B cell (primary cell): ENCODE data around the gene CD79B. TPM values are rescaled to one million over a fixed set of nuclear protein-coding genes. Genes with fewer than 3 reads are reported as not detected.

Experiments used
- ATAC-seq: fragments of 200-7000 bp; cut with Tn5 transposase; one replicate; pipeline ENCODE4 v1.10.0; 2021; ENCODE audit warnings: low read depth, mild to moderate bottlenecking, moderate number of reproducible peaks, moderate library complexity
- CTCF ChIA-PET: fragments of 350-600 bp; sonication (Branson Sonifier 250); formaldehyde crosslinking; loops from one replicate; lab custom pipeline; 2021; ENCODE audit warnings: antibody characterized with exemption, inconsistent platforms; lab: Charles Lee
- POLR2A ChIA-PET: fragments of 350-600 bp; sonication (Branson Sonifier 250); formaldehyde crosslinking; loops from one replicate; lab custom pipeline; 2021; ENCODE audit warnings: antibody characterized with exemption; lab: Charles Lee
- DNase-seq: peaks from one replicate; pipeline ENCODE4 v3.0.0; 2013
- H2AFZ ChIP-seq: 2 replicates; pipeline ENCODE4 v1.6.1; 2012; ENCODE audit warnings: mild to moderate bottlenecking, low read depth, low read length; ENCODE audit not compliant: insufficient read depth, poor library complexity, severe bottlenecking
- H3K27ac ChIP-seq, 2 donors: 1 replicate in 1 of 2; 2 replicates in 1 of 2; pipeline ENCODE4 v1.5.1; 2012 to 2013; ENCODE audit warnings: low read length in 2 of 2, mild to moderate bottlenecking in 2 of 2, moderate library complexity in 1 of 2
- H3K27me3 ChIP-seq, 4 experiments: fragments of 200-600 bp in 1 of 4; sonication (generic) in 1 of 4; replicated peaks in 1 of 4; 1 replicate in 2 of 4; 2 replicates in 2 of 4; pipeline versions ENCODE4 v1.6.1 to v1.7.0; 2013 to 2016; ENCODE audit warnings: low read length in 3 of 4, mild to moderate bottlenecking in 2 of 4, mixed read lengths in 1 of 4, moderate library complexity in 1 of 4; ENCODE audit not compliant: insufficient read depth in 4 of 4, control insufficient read depth in 3 of 4; ENCODE audit errors: control extremely low read depth in 1 of 4
- H3K36me3 ChIP-seq, 2 experiments: replicated peaks in 1 of 2; 1 replicate in 1 of 2; 2 replicates in 1 of 2; pipeline versions ENCODE4 v1.6.1 to v1.7.1; 2013; ENCODE audit warnings: low read length in 1 of 2; ENCODE audit not compliant: insufficient read depth in 2 of 2, control insufficient read depth in 1 of 2; ENCODE audit errors: control extremely low read depth in 1 of 2, extremely low read depth in 1 of 2
- H3K4me1 ChIP-seq, 2 donors: fragments of 200-600 bp in 1 of 2; sonication (generic) in 1 of 2; 1 replicate in 1 of 2; 2 replicates in 1 of 2; pipeline versions ENCODE4 v1.5.1 to v1.6.1; 2013 to 2017; ENCODE audit warnings: low read length in 2 of 2; ENCODE audit not compliant: control insufficient read depth in 2 of 2, insufficient read depth in 2 of 2
- H3K4me2 ChIP-seq: replicated peaks from 2 replicates; pipeline ENCODE3; 2012; ENCODE audit warnings: mild to moderate bottlenecking, low read depth, low read length; ENCODE audit not compliant: poor library complexity, severe bottlenecking
- H3K4me3 ChIP-seq, 5 experiments: fragments of 200-600 bp in 1 of 5; sonication (generic) in 1 of 5; 1 replicate in 3 of 5; 2 replicates in 2 of 5; pipeline versions ENCODE4 v1.5.1 to v1.7.0; 2011 to 2016; ENCODE audit warnings: low read length in 4 of 5, mild to moderate bottlenecking in 4 of 5, low read depth in 2 of 5, control low read depth in 1 of 5, moderate library complexity in 1 of 5; ENCODE audit not compliant: insufficient read depth in 1 of 5; ENCODE audit errors: control extremely low read depth in 1 of 5, extremely low read depth in 1 of 5
- H3K79me2 ChIP-seq: fragments of 200-600 bp; sonication (generic); one replicate; pipeline ENCODE4 v1.6.0; 2016; ENCODE audit warnings: low read length; ENCODE audit not compliant: control insufficient read depth, insufficient read depth
- H3K9ac ChIP-seq: fragments of 200-600 bp; sonication (generic); 2 replicates; pipeline ENCODE4 v1.6.1; 2017; ENCODE audit warnings: mild to moderate bottlenecking, low read length, moderate library complexity
- H3K9me3 ChIP-seq, 3 donors: one replicate each; pipeline versions ENCODE4 v1.6.1 to v1.7.1; 2013; ENCODE audit warnings: low read length in 2 of 3; ENCODE audit not compliant: control insufficient read depth in 2 of 3, insufficient read depth in 1 of 3; ENCODE audit errors: control extremely low read depth in 1 of 3
- H4K20me1 ChIP-seq: 2 replicates; pipeline ENCODE4 v1.6.0; 2012; ENCODE audit warnings: mild to moderate bottlenecking, low read length; ENCODE audit not compliant: insufficient read depth, control insufficient read depth, poor library complexity, severe bottlenecking
- H3K27ac Mint-ChIP-seq: one replicate; pipeline ENCODE4 v1.8.0; 2021; ENCODE audit warnings: mixed read lengths
- H3K27me3 Mint-ChIP-seq: one replicate; pipeline ENCODE4 v1.8.0; 2021; ENCODE audit warnings: mixed read lengths
- H3K4me1 Mint-ChIP-seq: one replicate; pipeline ENCODE4 v1.8.0; 2021; ENCODE audit warnings: mixed read lengths
- H3K4me3 Mint-ChIP-seq: one replicate; pipeline ENCODE4 v1.8.0; 2021; ENCODE audit warnings: mixed read lengths
- H3K9me3 Mint-ChIP-seq: one replicate; pipeline ENCODE4 v1.8.0; 2022; ENCODE audit warnings: mixed read lengths; ENCODE audit not compliant: insufficient read depth
- EZH2 ChIP-seq: IDR thresholded peaks from 2 replicates; pipeline ENCODE4 v1.6.1; 2012; ENCODE audit warnings: borderline replicate concordance, low read depth, mild to moderate bottlenecking, moderate library complexity, low read length; ENCODE audit not compliant: insufficient read depth, poor library complexity, severe bottlenecking
- WGBS: methylation state at CpG from one replicate; pipeline ENCODE4 v1.1.5; 2013; ENCODE audit warnings: missing lambda C conversion rate; ENCODE audit not compliant: insufficient coverage; 5-methylcytosine and 5-hydroxymethylcytosine counted together
- intact Hi-C: fragments of 100-400 bp; cut with micrococcal nuclease; formaldehyde crosslinking; loops from one replicate; pipeline ENCODE4 v1.10.0; 2022
- polyA plus RNA-seq: library from polyadenylated mRNA; depleted of rRNA; stranded (reverse); fragments of >200 nt; gene quantifications from 2 replicates; pipeline ENCODE4 v1.2.3, GENCODE V29; 2012
- total RNA-seq, 2 donors: library from RNA; stranded (reverse); fragments of 120-200 nt in 1 of 2; gene quantifications; 1 replicate in 1 of 2; 2 replicates in 1 of 2; pipeline versions ENCODE4 v1.2.3 to v1.2.4, GENCODE V29; 2013 to 2022
- TF ChIP-seq, protein P1 (sequence below): fragments of 200-600 bp; IDR thresholded peaks from one replicate; pipeline ENCODE4 v1.8.0; 2022; ENCODE audit warnings: antibody characterized with exemption, mild to moderate bottlenecking

Gene CD79B
- total and polyA plus RNA-seq, 2 donors (not counting 1 experiment from before 2014, with no cell fraction given): 891 to 1,100 TPM

DNA sequence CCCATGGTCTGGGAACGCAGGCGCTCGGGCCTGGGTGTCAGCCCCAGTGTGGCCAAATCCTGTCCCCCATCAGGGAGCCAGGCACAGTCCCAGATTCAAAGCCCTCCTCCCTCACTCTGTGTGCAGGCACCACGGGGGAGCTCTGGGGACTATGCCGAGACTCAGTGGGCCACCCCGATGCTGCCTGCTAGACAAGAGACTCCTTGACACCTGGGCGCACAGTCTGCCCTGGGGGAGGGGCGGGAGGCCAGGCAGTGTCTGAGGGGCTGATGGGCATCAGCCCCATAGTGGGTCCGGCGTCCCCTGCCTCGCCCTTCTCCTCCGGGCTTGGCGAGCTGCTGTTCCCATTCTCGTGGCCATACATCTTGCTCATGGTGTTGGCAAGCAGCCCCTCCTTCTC, 8.5 kb upstream of the CD79B start:
- Histone ChIP-seq H3K9ac (no peak overlapping the region), H3K4me1 (peaks cover 36 to 55% of the 10 kb centered on the region in 2 donors), H3K27ac (no peak overlapping the region), H3K9me3 (peaks cover 0 to 21% (median 6%) of the 10 kb centered on the region in 3 donors), H3K36me3 (no peaks in the 10 kb centered on the region), H2AFZ (no peak overlapping the region), H3K79me2 (peaks cover 24% of the 10 kb centered on the region), H3K4me3 (no peak overlapping the region), H3K27me3 (no peaks in the 10 kb centered on the region), H4K20me1 (no peaks in the 10 kb centered on the region), H3K4me2 (no peak overlapping the region)
- H3K9me3 Mint-ChIP-seq: no peaks in the 10 kb centered on the region
- ChIA-PET POLR2A (interaction anchor here (1.1 to 2.3 kb wide), 3 partner anchors 9 to 21 kb away, joined by 4 to 12 read pairs (median 7); partner anchors contain the start of gene CD79B), CTCF (interaction anchor here (1.4 to 3.9 kb wide), 4 partner anchors 8 to 85 kb away, joined by 4 to 27 read pairs (median 7); partner anchors contain the start of gene CD79B)
- no peaks in the 10 kb centered on the region for H3K27me3 Mint-ChIP-seq
- peak overlapping the region; percentile 46 for H3K27ac Mint-ChIP-seq
- DNase-seq (no peak), ATAC-seq (no peak)
- H3K4me1 Mint-ChIP-seq: peaks cover 62% of the 10 kb centered on the region
- TF ChIP-seq EZH2: no peak
- TF ChIP-seq, protein P1, sequence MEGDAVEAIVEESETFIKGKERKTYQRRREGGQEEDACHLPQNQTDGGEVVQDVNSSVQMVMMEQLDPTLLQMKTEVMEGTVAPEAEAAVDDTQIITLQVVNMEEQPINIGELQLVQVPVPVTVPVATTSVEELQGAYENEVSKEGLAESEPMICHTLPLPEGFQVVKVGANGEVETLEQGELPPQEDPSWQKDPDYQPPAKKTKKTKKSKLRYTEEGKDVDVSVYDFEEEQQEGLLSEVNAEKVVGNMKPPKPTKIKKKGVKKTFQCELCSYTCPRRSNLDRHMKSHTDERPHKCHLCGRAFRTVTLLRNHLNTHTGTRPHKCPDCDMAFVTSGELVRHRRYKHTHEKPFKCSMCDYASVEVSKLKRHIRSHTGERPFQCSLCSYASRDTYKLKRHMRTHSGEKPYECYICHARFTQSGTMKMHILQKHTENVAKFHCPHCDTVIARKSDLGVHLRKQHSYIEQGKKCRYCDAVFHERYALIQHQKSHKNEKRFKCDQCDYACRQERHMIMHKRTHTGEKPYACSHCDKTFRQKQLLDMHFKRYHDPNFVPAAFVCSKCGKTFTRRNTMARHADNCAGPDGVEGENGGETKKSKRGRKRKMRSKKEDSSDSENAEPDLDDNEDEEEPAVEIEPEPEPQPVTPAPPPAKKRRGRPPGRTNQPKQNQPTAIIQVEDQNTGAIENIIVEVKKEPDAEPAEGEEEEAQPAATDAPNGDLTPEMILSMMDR: no peak
- WGBS: 94% methylated on average over 14 of the region's 14 CpGs
- H3K4me3 Mint-ChIP-seq: no peak overlapping the region
- intact Hi-C loops: no loop called here

DNA sequence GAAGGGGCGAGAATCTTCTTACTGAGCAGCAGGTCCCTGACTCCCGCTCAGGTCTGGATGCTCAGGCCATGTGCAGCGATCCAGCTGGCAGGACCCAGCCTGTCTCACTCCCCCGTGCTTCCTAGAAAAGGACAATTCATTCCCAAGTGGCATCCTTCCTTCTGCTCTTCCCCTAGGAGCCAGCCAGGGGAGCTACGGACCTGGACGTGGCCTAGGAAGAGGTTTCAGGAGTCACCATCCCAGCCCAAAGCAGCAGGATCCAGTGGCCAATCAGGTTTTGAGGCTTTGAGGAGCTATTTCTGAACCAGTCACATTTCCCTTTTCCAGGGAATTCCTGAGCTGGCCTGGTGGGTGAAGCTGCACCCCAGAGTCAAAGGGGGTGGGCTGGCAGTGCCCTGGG, 7.8 kb upstream of the CD79B start:
- POLR2A ChIA-PET: interaction anchor here (1.1 to 2.3 kb wide), 3 partner anchors 8 to 20 kb away, joined by 3 to 12 read pairs (median 7); partner anchors contain the start of gene CD79B
- Histone ChIP-seq H3K27ac (no peak overlapping the region), H2AFZ (no peak overlapping the region), H3K79me2 (peaks cover 31% of the 10 kb centered on the region), H4K20me1 (no peaks in the 10 kb centered on the region), H3K4me3 (no peak overlapping the region), H3K4me1 (peaks cover 36 to 55% of the 10 kb centered on the region in 2 donors), H3K9ac (no peak overlapping the region), H3K27me3 (no peaks in the 10 kb centered on the region), H3K4me2 (no peak overlapping the region), H3K9me3 (peaks cover 0 to 26% (median 6%) of the 10 kb centered on the region in 3 donors), H3K36me3 (no peaks in the 10 kb centered on the region)
- Mint-ChIP-seq H3K4me1 (peaks cover 62% of the 10 kb centered on the region), H3K9me3 (no peaks in the 10 kb centered on the region), H3K27ac (peak overlapping the region; percentile 62), H3K4me3 (no peak overlapping the region), H3K27me3 (no peaks in the 10 kb centered on the region)
- no peak for DNase-seq
- over 99% methylated on average over 6 of the region's 6 CpGs for WGBS
- no peak for TF ChIP-seq EZH2
- TF ChIP-seq, protein P1: no peak
- intact Hi-C loops: no loop called here
- no peak for ATAC-seq
- CTCF ChIA-PET: interaction anchor here (0.9 to 3.9 kb wide), 5 partner anchors 14 to 86 kb away, joined by 3 to 27 read pairs (median 4); no protein-coding TSS in a partner anchor
